K562 (cell line): Measurements from ENCODE around the gene ERVK3-1. TPM values are rescaled to one million over a fixed set of nuclear protein-coding genes. Genes with fewer than 3 reads are reported as not detected.

Source experiments
- BHLHE40 ChIP-seq: IDR thresholded peaks from 2 replicates; pipeline ENCODE4 v1.6.1; 2011; ENCODE audit warnings: low read length, improper control_type of control experiment
- CBX5 ChIP-seq: IDR thresholded peaks from 2 replicates; pipeline ENCODE4 v1.6.1; 2014; ENCODE audit warnings: low read depth, borderline replicate concordance
- CREM ChIP-seq: IDR thresholded peaks from 2 replicates; pipeline ENCODE4 v1.6.1; 2014; ENCODE audit warnings: antibody characterized with exemption, low read depth
- CUX1 ChIP-seq: fragments of 200-800 bp; sonication (Bioruptor generic); IDR thresholded peaks from 2 replicates; pipeline ENCODE4 v1.6.1; 2016; ENCODE audit warnings: missing genetic modification characterization, missing compliant biosample characterization
- KLF1 ChIP-seq: fragments of 450-650 bp; IDR thresholded peaks from 2 replicates; pipeline ENCODE4 v1.6.1; 2016; ENCODE audit warnings: missing genetic modification characterization, missing compliant biosample characterization
- MIER1 ChIP-seq: fragments of 450-650 bp; IDR thresholded peaks from 2 replicates; pipeline ENCODE4 v1.6.1; 2016; ENCODE audit warnings: antibody characterized with exemption, mild to moderate bottlenecking, low read depth
- MXI1 ChIP-seq: IDR thresholded peaks from 2 replicates; pipeline ENCODE4 v1.6.1; 2011; ENCODE audit warnings: low read depth, mild to moderate bottlenecking, improper control_type of control experiment, low read length
- PATZ1 ChIP-seq: fragments of 250-450 bp; sonication (Bioruptor Pico); IDR thresholded peaks from 2 replicates; pipeline ENCODE4 v1.5.0; 2020; ENCODE audit warnings: mild to moderate bottlenecking, borderline replicate concordance
- POLR2AphosphoS2 ChIP-seq: IDR thresholded peaks from 2 replicates; pipeline ENCODE4 v1.6.1; 2012; ENCODE audit warnings: low read length, improper control_type of control experiment
- PTRF ChIP-seq: fragments of 450-650 bp; IDR thresholded peaks from 2 replicates; pipeline ENCODE4 v1.6.1; 2016; ENCODE audit warnings: mild to moderate bottlenecking, missing genetic modification characterization, missing compliant biosample characterization
- RAD51 ChIP-seq: fragments of 450-650 bp; IDR thresholded peaks from 2 replicates; pipeline ENCODE4 v1.7.1; 2016; ENCODE audit warnings: low read depth, mild to moderate bottlenecking, borderline replicate concordance
- STAT5B ChIP-seq: fragments of 250-450 bp; sonication (Bioruptor Pico); IDR thresholded peaks from 2 replicates; pipeline ENCODE4 v1.8.0; 2021; ENCODE audit warnings: mild to moderate bottlenecking, inconsistent platforms
- U2AF2 ChIP-seq: fragments of 200-400 bp; formaldehyde crosslinking; optimal IDR thresholded peaks from 2 replicates; pipeline ENCODE3; 2017; ENCODE audit warnings: low read depth, mild to moderate bottlenecking, low read length
- ZBTB11 ChIP-seq, 3 experiments: fragments of 200-800 bp in 1 of 3; fragments of 250-450 bp in 1 of 3; fragments of 450-650 bp in 1 of 3; sonication (Bioruptor Pico) in 1 of 3; sonication (Bioruptor generic) in 1 of 3; formaldehyde crosslinking in 1 of 3; IDR thresholded peaks; 2 replicates each; pipeline versions ENCODE4 v1.6.1 to v1.8.0; 2016 to 2022; ENCODE audit warnings: mild to moderate bottlenecking in 2 of 3, missing genetic modification characterization in 2 of 3, missing compliant biosample characterization in 1 of 3, moderate library complexity in 1 of 3
- ZNF224 ChIP-seq: sonication (generic); formaldehyde crosslinking; IDR thresholded peaks from 2 replicates; pipeline ENCODE4 v1.8.0; 2022; ENCODE audit warnings: mild to moderate bottlenecking, missing genetic modification reagents
- ZNF324 ChIP-seq: fragments of 250-450 bp; sonication (Bioruptor Pico); IDR thresholded peaks from 2 replicates; pipeline ENCODE4 v1.4.0; 2020; ENCODE audit warnings: mild to moderate bottlenecking
- ZNF561 ChIP-seq: fragments of 450-650 bp; formaldehyde crosslinking; conservative IDR thresholded peaks from 2 replicates; pipeline ENCODE4 v1.4.0; 2020; ENCODE audit warnings: mild to moderate bottlenecking, moderate library complexity
- polyA plus RNA-seq, 8 experiments: library from polyadenylated mRNA; depleted of rRNA in 4 of 8; stranded (reverse) in 5 of 8; unstranded in 3 of 8; fragments of >200 nt; fragmentation: Nextera tagmentation in 2 of 8; fragmentation: Illumina TruSeq in 1 of 8; extraction: Ambion mirVana in 2 of 8; extraction: Trizol in 1 of 8; gene quantifications; 2 replicates each; pipeline versions ENCODE4 v1.2.1 to v1.2.3, GENCODE V29; 2011 to 2014; ENCODE audit warnings: inconsistent platforms in 1 of 8, missing spikeins in 1 of 8
- total RNA-seq, 7 experiments: library from RNA; depleted of rRNA in 6 of 7; stranded (reverse); fragments of >200 nt in 6 of 7; fragmentation: Illumina TruSeq in 2 of 7; extraction: Trizol in 2 of 7; gene quantifications; 2 replicates each; pipeline versions ENCODE4 v1.2.1 to v1.2.3, GENCODE V29; 2011 to 2021; ENCODE audit warnings: low replicate concordance in 1 of 7

The ERVK3-1 gene
- total and polyA plus RNA-seq, 9 of the 15 experiments (the other 6 are each of a cell fraction or from before 2014, with no cell fraction given), result 87.6 to 299 (median 119) TPM

GRCh38 chr19:58326914-58327726 lies 21.9 kb downstream of the ERVK3-1 start, which contains the start of gene ZSCAN22 (continued):
- TF ChIP-seq CUX1 (CRISPR knock-in tag) (no peak), BHLHE40 (peak; percentile 77), POLR2AphosphoS2 (no peak), MIER1 (peak; percentile 84), PTRF (tag) (no peak), CBX5 (peak; percentile 76; the same call in 1 of the 2 replicates), PATZ1 (no peak), CREM (peak; percentile 99), U2AF2 (no peak), ZBTB11 (CRISPR knock-in tag; IDR thresholded peaks at IDR 0.05) (peak; percentile 95 to 99 (median 98)), KLF1 (tag) (peak; percentile 91; the same call in 1 of the 2 replicates), RAD51 (no peak), STAT5B (CRISPR knock-in tag) (no peak), MXI1 (peak; percentile 64; the same call in 1 of the 2 replicates), ZNF324 (CRISPR knock-in tag) (0 out of 2 replicates have a peak, but pooled peaks have one; percentile 41), ZNF561 (CRISPR knock-in tag) (no peak), ZNF224 (CRISPR knock-in tag) (no peak)
